ENCODE measurements around the gene VEZT.
"Not testable (repeated sequence)": the region's sequence is repeated elsewhere in the genome, so short reads cannot be mapped to it uniquely, and the experiment has no call there.

Gene VEZT

GRCh38 chr12:95224202-95225170 is 6.9 kb downstream of the VEZT start:
- DNase-seq (ENCODE audit: low read depth) = no peak

- no peak for DNase-seq (ENCODE audit: low read depth)
Measured at GRCh38 chr12:95225645-95226212, 8.1 kb downstream of the VEZT start.

GRCh38 chr12:95227818-95228356 is 10.3 kb downstream of the VEZT start:
- no peak for DNase-seq (ENCODE audit: low read depth)

- DNase-seq (ENCODE audit: low read depth) = no peak
Measured at GRCh38 chr12:95228617-95229016, 11.0 kb downstream of the VEZT start.

- no peak for DNase-seq (ENCODE audit: low read depth)
Measured at GRCh38 chr12:95229636-95230035, 12.0 kb downstream of the VEZT start.

GRCh38 chr12:95230313-95230712 is 12.7 kb downstream of the VEZT start:
- no peak for DNase-seq (ENCODE audit: low read depth)

GRCh38 chr12:95231190-95231589 is 13.6 kb downstream of the VEZT start:
- DNase-seq (ENCODE audit: low read depth) = no peak

GRCh38 chr12:95234187-95234586 is 16.6 kb downstream of the VEZT start:
- DNase-seq (ENCODE audit: low read depth) = not testable (repeated sequence)

- DNase-seq (ENCODE audit: low read depth) = not testable (repeated sequence)
Measured at GRCh38 chr12:95235621-95236020, 18.0 kb downstream of the VEZT start.

GRCh38 chr12:95237315-95237714 is 19.7 kb downstream of the VEZT start:
- no peak for DNase-seq (ENCODE audit: low read depth)

- DNase-seq (ENCODE audit: low read depth) = no peak
Measured at GRCh38 chr12:95238150-95238549, 20.5 kb downstream of the VEZT start.

- no peak for DNase-seq (ENCODE audit: low read depth)
Measured at GRCh38 chr12:95239216-95239615, 21.6 kb downstream of the VEZT start.

- DNase-seq (ENCODE audit: low read depth) = not testable (repeated sequence)
Measured at GRCh38 chr12:95239835-95240234, 22.2 kb downstream of the VEZT start.

- DNase-seq (ENCODE audit: low read depth) = no peak
Measured at GRCh38 chr12:95240556-95240955, 22.9 kb downstream of the VEZT start.

- not testable (repeated sequence) for DNase-seq (ENCODE audit: low read depth)
Measured at GRCh38 chr12:95241138-95241537, 23.5 kb downstream of the VEZT start.

- no peak for DNase-seq (ENCODE audit: low read depth)
Measured at GRCh38 chr12:95241761-95242506, 24.3 kb downstream of the VEZT start.

GRCh38 chr12:95243497-95244183 is 26.0 kb downstream of the VEZT start:
- no peak for DNase-seq (ENCODE audit: low read depth)

GRCh38 chr12:95244350-95244749 is 26.7 kb downstream of the VEZT start:
- DNase-seq (ENCODE audit: low read depth) = no peak

- DNase-seq (ENCODE audit: low read depth) = no peak
Measured at GRCh38 chr12:95248095-95248494, 30.5 kb downstream of the VEZT start.

- no peak for DNase-seq (ENCODE audit: low read depth)
Measured at GRCh38 chr12:95248604-95249360, 31.2 kb downstream of the VEZT start.

- no peak for DNase-seq (ENCODE audit: low read depth)
Measured at GRCh38 chr12:95253386-95253785, 35.8 kb downstream of the VEZT start.

All from activated gamma-delta T cell treated with anti-CD3 and anti-CD28 coated beads, Interleukin-2, amount 50 U/mL, for 16 hours (primary cell).